HL-60 (cell line): ENCODE data around the gene SUOX.

Experiments
- GABPA ChIP-seq: IDR thresholded peaks from 2 replicates; pipeline ENCODE4 v1.6.1; 2012; ENCODE audit warnings: low read depth
- TF ChIP-seq, protein P1 (sequence below): IDR thresholded peaks from one replicate; pipeline ENCODE4 v1.5.1; 2011; ENCODE audit warnings: low read length, control low read depth, inconsistent platforms; ENCODE audit not compliant: insufficient read depth

DNA sequence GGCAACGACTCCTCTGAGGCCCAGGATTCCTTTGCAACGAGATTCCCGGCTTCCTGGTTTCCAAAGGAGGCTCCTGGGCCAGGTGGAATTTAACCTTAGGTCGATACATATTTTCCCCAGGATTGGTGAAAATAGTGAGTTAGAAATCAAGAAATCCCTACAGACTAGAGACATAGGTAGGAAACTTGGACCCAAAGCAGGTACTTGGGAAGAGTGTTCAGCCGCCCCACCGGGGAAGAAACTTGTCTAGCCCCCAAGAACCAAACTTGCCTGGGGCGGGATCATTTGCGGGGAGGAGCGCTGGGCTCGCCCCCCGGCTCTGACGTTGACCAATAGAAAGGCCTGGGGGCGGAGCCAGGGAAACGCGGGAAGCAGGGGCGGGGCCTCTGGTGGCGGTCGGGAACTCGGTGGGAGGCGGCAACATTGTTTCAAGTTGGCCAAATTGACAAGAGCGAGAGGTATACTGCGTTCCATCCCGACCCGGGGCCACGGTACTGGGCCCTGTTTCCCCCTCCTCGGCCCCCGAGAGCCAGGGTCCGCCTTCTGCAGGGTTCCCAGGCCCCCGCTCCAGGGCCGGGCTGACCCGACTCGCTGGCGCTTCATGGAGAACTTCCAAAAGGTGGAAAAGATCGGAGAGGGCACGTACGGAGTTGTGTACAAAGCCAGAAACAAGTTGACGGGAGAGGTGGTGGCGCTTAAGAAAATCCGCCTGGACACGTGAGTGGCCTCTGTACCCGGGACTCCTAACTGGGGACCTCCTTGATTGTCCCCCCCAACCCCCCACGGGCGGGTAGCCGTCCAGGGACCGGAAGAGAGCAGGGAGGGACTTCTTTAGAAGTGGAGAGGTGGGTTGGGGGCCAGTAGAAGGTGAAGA is 30.4 kb upstream of the SUOX start, which contains the start of gene CDK2:
- peak; percentile 41; the same call in 1 of the 2 replicates for TF ChIP-seq GABPA
- TF ChIP-seq, protein P1, sequence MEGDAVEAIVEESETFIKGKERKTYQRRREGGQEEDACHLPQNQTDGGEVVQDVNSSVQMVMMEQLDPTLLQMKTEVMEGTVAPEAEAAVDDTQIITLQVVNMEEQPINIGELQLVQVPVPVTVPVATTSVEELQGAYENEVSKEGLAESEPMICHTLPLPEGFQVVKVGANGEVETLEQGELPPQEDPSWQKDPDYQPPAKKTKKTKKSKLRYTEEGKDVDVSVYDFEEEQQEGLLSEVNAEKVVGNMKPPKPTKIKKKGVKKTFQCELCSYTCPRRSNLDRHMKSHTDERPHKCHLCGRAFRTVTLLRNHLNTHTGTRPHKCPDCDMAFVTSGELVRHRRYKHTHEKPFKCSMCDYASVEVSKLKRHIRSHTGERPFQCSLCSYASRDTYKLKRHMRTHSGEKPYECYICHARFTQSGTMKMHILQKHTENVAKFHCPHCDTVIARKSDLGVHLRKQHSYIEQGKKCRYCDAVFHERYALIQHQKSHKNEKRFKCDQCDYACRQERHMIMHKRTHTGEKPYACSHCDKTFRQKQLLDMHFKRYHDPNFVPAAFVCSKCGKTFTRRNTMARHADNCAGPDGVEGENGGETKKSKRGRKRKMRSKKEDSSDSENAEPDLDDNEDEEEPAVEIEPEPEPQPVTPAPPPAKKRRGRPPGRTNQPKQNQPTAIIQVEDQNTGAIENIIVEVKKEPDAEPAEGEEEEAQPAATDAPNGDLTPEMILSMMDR: no peak
